Measurements from ENCODE around the gene FBH1.
"Not testable (repeated sequence)": the region's sequence is repeated elsewhere in the genome, so short reads cannot be mapped to it uniquely, and the experiment has no call there.

FBH1 gene

GRCh38 chr10:5941579-5941978, 51.5 kb downstream of the FBH1 start:
- no peak for DNase-seq (ENCODE audit: low read depth in 2 of 2)

DNA sequence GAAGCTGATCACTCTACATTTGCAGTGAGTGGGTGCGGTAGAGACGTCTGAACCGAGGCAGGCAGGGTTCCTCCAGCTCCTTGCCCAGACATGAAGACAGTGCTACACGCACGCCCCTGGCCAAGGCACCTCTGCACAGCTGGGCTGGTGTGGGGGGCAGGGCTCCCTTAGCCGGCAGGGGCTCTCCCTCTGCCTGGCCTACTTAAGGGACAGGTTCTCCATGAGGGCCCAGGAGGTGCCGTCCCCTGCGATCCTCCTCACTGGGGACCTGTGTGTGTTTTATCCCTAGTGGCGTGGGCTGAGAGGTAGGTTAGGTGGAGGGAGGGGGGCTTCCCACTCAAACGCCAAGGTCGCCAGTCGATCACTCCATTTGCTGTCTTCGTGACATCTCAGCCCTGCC, 52.0 kb downstream of the FBH1 start:
- no peak for DNase-seq (ENCODE audit: low read depth in 2 of 2)

DNA sequence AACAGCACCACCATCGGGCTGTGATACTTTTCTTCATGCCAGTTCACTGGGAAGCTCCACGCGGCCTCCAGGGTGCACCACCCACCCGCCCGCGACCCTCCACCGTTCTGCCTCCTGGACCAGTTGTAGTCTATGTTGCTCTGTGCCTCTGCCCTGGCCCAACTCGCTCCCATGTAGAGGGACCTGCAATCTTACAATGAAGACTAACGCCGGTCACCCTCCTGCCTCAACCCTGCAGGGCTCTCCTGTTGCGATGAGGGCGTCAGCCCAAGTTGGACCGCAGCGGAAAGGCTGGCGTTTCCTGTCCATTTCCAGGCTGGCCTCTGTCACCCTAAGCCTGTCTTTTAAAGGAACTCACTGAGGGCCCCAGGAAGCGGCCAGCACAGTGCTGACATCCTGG, 52.4 kb downstream of the FBH1 start:
- DNase-seq (ENCODE audit: low read depth in 2 of 2): no peak

- no peak for DNase-seq (ENCODE audit: low read depth in 2 of 2)
Observed at GRCh38 chr10:5943536-5943935, 53.5 kb downstream of the FBH1 start.

DNA sequence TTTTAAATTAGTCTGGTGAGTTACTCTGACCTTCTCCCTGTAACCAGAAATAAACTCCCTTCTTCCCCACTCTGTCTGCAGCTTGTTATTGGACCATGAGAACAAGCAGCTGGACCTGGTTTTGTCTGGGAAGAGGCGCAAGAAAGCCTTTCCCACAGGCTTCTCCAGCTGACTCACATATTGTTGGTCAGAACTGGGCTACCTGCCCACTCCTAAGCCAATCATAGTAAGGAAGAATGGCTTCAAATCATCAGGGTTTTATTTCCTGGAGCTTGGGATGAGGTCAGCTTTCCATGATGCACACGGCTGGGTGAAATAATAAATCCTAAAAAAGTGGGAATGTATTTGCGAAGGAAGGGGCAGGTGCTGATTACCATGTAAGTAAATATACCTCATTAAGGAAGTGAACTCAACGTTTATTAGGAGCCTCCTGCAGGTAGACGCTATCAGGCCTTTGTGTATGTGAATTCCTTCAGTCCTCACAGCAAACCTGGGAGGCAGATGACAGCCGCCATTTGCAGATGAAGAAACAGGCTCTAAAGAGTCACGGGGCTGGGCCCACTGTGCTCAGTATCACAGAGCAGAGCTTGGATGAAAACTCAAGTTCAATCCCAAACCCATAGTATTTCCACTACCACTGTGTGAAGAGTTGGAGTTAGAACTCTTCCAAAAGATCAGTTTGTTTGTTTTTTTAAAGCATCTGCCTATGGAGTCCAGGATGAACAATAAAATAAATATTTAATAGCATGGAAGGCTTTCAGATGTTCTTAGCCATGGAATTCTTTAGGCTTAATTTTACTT, 54.5 kb downstream of the FBH1 start:
- no peak for DNase-seq (ENCODE audit: low read depth in 2 of 2)

DNA sequence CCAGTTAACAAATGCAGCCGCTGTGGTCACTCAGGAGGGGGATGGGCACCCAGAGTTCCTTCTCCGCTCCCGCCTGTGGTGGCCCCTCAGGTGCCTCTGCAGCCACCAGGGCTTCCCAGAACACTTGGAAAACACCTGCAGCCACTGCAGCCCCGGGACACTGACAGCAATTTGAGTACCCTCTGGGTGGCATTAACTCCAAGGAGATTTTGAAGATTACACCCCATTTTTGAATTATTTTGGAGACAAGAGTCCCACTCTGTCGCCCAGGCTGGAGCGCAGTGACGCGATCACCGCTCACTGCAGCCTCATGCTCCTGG, 55.1 kb downstream of the FBH1 start:
- no peak for DNase-seq (ENCODE audit: low read depth in 2 of 2)

DNA sequence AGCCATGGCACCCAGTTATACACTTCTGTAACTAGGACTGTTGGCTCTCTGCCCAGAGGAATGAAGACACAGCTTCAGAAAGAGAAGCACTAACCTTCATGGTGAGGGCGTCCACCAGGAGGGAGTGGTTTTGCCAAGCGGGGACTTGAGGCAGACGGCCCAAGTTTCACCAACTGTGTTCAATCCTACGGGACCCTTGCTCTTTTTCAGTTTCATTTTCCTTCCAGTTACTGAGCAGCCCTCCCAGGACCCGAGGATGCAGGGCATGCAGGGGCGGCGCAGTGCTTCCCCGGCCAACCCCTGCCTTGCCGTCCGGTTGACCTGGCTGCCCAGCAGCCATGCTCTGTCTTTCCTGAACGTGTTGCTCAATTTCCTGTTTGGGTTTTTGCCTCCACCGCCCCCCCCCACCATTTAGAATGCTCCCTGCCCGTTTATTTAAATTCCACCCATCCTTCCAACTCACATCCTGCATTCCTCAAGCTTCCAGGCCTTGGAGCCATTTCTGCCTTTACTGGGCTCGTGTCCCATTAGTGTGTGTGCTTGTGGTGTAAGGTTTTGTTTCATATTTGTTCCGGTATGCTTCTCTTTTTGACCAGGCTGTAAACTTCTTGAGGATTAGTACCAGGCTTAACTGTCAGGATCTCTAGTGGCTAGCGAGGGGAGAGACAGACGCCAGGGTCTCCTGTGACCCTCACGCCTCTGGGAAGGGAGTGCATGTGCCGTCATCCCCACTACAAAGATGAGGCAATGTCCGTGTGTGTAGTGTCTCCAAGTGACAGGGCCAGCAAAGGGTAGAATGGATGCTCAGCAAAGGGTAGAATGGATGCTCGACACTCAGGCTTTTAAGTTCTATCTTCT, 55.7 kb downstream of the FBH1 start:
- DNase-seq (ENCODE audit: low read depth in 2 of 2): no peak

DNA sequence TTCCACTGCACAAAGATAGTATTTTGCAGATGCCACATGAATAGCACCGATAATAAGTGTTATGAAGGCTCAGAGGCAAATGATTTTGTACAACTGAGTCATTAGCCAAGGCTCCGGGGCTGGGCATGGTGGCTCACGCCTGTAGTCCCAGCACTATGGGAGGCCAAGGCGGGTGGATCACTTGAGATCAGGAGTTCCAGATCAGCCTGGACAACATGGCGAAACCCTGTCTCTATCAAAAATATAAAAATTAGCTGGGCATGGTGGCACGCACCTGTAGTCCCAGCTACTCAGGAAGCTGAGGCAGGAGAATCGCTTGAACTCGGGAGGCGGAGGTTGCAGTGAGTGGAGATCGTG, 56.4 kb downstream of the FBH1 start:
- not testable (repeated sequence) for DNase-seq (ENCODE audit: low read depth in 2 of 2)

GRCh38 chr10:5946786-5947185, 56.7 kb downstream of the FBH1 start:
- no peak for DNase-seq (ENCODE audit: low read depth in 2 of 2)

GRCh38 chr10:5947471-5948207, 57.6 kb downstream of the FBH1 start:
- no peak for DNase-seq (ENCODE audit: low read depth in 2 of 2)

DNA sequence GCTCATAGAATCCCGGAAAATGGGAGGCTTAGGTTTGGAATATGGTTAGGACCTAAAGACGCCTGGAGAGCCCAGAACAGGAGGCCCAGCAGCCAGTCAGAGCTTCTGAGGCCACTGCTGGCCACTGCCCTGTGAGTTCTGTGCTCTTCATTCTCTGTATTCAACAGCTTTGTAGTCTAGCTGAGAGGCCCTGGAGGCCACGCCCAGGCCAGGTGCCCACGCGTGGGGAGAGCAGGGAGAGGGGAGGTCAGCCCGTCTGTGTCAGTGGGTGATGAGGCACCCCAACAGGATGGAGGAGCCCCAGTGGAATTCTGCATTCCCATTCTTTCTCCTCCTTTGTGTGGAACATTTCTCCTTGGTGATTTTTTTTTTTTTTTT, 58.2 kb downstream of the FBH1 start:
- no peak for DNase-seq (ENCODE audit: low read depth in 2 of 2)

GRCh38 chr10:5949009-5949759, 59.1 kb downstream of the FBH1 start:
- DNase-seq (ENCODE audit: low read depth in 2 of 2): no peak

DNA sequence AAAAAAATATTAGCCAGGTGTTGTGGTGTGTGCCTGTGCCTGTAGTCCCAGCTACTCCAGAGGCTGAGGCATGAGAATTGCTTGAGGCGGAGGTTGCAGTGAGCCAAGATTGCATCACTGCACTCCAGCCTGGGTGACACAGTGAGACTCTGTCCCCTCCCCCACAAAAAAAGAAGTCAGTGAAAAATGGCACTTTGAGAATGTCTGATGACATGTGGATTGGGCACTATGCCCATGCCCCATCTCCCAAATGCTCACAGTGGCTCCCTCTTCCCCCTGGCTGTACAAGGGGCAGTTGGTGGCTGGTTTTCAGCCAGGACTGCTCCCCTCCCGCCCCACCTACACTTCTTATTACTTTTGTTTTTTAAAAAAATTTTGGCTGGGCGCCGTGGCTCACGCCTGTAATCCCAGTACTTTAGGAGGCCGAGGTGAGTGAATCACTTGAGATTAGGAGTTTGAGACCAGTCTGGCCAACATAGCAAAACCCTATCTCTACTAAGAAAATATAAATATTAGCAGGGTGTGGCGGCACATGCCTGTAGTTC, 61.2 kb downstream of the FBH1 start:
- DNase-seq (ENCODE audit: low read depth in 2 of 2): no peak

DNA sequence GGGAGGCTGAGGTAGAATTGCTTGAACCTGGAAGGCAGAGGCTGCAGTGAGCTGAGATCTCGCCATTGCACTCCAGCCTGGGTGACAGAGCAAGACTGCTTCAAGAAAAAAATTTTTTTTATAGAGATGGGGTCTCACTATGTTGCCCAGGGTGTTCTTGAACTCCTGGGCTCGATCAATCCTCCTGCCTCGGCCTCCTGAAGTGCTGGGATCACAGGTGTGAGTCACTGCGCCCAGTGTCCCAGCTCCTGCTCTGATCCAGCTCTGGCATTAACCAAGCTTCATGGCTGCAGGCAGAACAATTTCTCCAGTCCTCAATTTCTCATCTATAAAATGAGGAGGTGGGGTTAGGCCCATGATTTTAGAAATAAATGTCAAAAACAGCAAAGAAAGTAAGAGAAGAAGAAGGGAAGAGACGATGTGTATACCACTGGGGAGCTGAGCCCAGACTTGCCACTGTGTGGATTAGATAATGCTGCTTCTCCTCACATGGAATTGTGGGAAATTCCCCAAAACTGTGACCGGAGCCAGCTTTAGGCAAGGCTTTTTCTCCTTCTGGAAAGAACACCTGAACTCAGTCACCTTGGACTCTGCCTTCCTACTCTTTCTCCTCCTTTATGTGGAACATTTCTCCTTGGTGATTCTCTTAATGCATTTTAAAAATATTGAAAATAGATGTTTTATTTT, 61.8 kb downstream of the FBH1 start:
- no peak for DNase-seq (ENCODE audit: low read depth in 2 of 2)

GRCh38 chr10:5952731-5953385, 62.8 kb downstream of the FBH1 start:
- no peak for DNase-seq (ENCODE audit: low read depth in 2 of 2)

DNA sequence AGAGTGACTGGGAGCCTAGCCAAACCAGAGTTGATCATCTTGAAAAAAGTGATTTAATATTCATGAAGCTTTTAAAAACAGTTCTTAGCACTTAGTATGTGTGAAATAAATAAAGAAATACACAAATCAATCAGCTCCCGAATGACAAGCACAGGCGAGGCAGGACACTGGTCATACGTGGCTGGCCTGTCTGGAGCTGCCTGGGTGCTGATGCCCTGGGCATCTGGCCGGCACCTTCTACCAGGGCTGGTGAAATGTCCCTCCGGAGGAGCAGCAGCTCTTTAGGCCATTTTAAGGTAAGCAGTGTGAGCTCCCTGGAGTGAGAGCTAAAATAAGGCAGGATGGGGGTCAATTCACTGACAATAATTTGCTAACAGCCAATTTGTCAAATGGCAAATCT, 63.6 kb downstream of the FBH1 start:
- no peak for DNase-seq (ENCODE audit: low read depth in 2 of 2)

DNA sequence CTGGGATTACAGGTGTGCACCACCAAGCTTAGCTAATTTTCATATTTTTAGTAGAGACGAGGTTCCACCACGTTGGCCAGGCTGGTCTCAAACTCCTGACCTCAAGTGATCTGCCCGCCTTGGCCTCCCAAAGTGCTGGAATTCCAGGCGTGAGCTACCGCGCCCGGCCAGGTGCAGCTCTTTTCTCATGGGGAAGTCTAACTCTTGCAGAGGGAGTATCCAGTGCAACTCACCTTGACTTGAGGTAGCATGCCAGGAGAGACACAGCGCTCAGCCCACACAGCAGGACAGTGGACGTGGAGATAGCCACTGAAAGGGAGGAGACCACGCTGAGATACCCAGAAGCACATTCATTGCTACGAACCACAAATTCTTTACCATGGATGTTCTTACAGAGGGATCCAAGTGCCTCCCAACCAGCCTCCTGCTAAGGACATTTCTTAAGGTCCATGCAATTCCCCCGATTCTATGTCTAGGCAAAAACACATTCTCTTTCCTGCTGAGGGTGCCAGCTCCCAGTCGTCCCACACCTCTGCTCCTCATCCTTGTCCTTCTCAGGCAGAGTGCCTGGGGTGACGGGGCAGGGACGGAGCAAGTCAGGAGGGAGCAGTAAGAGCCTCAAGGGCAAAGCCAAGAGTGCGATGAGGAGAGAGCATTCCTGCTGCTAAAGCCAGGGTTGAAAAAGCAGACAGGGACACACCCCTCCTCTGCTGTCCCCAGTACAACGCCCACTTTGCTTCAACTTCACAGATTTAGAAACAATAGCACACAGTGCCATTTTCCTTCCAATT, 66.3 kb downstream of the FBH1 start:
- DNase-seq (ENCODE audit: low read depth in 2 of 2): no peak

- DNase-seq (ENCODE audit: low read depth in 2 of 2): no peak
Observed at GRCh38 chr10:5958077-5958476, 68.0 kb downstream of the FBH1 start.

- DNase-seq (ENCODE audit: low read depth in 2 of 2): no peak
Observed at GRCh38 chr10:5958675-5959074, 68.6 kb downstream of the FBH1 start.

DNA sequence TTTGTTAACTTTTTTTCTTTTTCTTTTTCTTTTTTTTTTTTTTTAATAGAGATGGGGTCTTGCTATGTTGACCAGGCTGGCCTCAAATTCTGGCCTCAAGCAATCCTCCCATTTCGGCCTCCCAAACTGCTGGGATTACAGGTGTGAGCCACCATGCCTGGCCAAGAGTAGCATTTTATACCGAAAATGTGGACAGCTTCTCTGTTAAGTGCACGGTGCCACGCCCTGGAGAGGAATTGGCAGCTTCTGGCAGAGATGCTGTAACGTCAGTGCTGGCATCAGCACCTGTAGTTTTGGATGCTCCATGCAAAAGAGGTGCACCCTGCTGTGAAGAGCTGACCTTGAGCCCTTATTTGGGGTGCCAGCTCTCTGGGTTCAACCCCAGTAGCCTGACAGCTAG, 69.1 kb downstream of the FBH1 start:
- no peak for DNase-seq (ENCODE audit: low read depth in 2 of 2)

All from stimulated activated CD8-positive, alpha-beta memory T cell treated with anti-CD3 and anti-CD28 coated beads, Interleukin-2, amount 100 ng/mL, for 48 hours (primary cell).